ENCODE data around the gene MEIS1. TPM values are rescaled to one million over a fixed set of nuclear protein-coding genes. Genes with fewer than 3 reads are reported as not detected.

Gene MEIS1
- total RNA-seq, 1 donor from 2014 or later, result 250 TPM

- DNase-seq (ENCODE audit: extremely low spot score, unreplicated experiment), result no peak
- no peaks in the 10 kb centered on the region for H3K27me3 Mint-ChIP-seq
- TF ChIP-seq, protein P1, sequence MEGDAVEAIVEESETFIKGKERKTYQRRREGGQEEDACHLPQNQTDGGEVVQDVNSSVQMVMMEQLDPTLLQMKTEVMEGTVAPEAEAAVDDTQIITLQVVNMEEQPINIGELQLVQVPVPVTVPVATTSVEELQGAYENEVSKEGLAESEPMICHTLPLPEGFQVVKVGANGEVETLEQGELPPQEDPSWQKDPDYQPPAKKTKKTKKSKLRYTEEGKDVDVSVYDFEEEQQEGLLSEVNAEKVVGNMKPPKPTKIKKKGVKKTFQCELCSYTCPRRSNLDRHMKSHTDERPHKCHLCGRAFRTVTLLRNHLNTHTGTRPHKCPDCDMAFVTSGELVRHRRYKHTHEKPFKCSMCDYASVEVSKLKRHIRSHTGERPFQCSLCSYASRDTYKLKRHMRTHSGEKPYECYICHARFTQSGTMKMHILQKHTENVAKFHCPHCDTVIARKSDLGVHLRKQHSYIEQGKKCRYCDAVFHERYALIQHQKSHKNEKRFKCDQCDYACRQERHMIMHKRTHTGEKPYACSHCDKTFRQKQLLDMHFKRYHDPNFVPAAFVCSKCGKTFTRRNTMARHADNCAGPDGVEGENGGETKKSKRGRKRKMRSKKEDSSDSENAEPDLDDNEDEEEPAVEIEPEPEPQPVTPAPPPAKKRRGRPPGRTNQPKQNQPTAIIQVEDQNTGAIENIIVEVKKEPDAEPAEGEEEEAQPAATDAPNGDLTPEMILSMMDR (conservative IDR thresholded peaks at IDR 0.05), result no peak
- no peaks in the 10 kb centered on the region for H3K9me3 Mint-ChIP-seq
- H3K4me3 Mint-ChIP-seq, result no peak overlapping the region
- no peak overlapping the region for H3K27ac Mint-ChIP-seq
- H3K36me3 Mint-ChIP-seq, result peaks cover 44% of the 10 kb centered on the region
- H3K4me1 Mint-ChIP-seq (ENCODE audit: unreplicated experiment), result peaks cover 38% of the 10 kb centered on the region
These were observed 88.5 kb downstream of the MEIS1 start for GRCh38 chr2:66523377-66523969.

- H3K4me1 Mint-ChIP-seq (ENCODE audit: unreplicated experiment), result peaks cover 35% of the 10 kb centered on the region
These were observed 89.1 kb downstream of the MEIS1 start for GRCh38 chr2:66523990-66524389.

GRCh38 chr2:66525606-66526005 lies 90.7 kb downstream of the MEIS1 start:
- H3K36me3 Mint-ChIP-seq, result peaks cover 50% of the 10 kb centered on the region
- H3K27ac Mint-ChIP-seq, result peak overlapping the region; percentile 57
- no peak for DNase-seq (ENCODE audit: extremely low spot score, unreplicated experiment)
- TF ChIP-seq, protein P1 (conservative IDR thresholded peaks at IDR 0.05), result no peak
- H3K4me3 Mint-ChIP-seq, result peak overlapping the region; percentile 27
- peaks cover 37% of the 10 kb centered on the region for H3K4me1 Mint-ChIP-seq (ENCODE audit: unreplicated experiment)
- no peaks in the 10 kb centered on the region for H3K27me3 Mint-ChIP-seq
- H3K9me3 Mint-ChIP-seq, result no peaks in the 10 kb centered on the region

More at GRCh38 chr2:66523990-66524389, 89.1 kb downstream of the MEIS1 start:
- H3K27me3 Mint-ChIP-seq, result no peaks in the 10 kb centered on the region
- TF ChIP-seq, protein P1 (conservative IDR thresholded peaks at IDR 0.05), result no peak
- H3K27ac Mint-ChIP-seq, result no peak overlapping the region
- H3K36me3 Mint-ChIP-seq, result peaks cover 46% of the 10 kb centered on the region
- H3K9me3 Mint-ChIP-seq, result no peaks in the 10 kb centered on the region
- H3K4me3 Mint-ChIP-seq, result no peak overlapping the region
- no peak for DNase-seq (ENCODE audit: extremely low spot score, unreplicated experiment)

DNA sequence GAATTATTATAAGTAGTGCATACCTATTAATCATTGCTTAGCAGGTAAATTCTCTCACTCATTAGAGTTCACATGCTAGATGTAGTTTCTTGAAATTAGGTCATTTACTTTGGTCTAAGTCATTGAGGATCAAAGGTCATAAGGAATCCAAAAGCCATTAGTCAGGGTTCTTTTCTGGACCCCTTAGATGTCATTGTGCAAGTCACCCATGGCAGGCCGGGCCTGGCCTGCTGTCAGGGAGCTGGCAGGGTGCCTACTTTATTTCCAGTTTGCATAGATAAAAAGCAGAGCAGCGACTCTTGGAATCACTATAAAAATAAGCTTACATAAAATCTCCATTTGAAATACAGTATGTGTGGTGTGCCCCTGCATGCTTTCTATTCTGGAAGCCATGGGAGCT lies 91.3 kb downstream of the MEIS1 start:
- Mint-ChIP-seq H3K9me3 (no peaks in the 10 kb centered on the region), H3K27ac (peak overlapping the region; percentile 57), H3K36me3 (peaks cover 53% of the 10 kb centered on the region), H3K27me3 (no peaks in the 10 kb centered on the region), H3K4me3 (no peak overlapping the region), H3K4me1 (ENCODE audit: unreplicated experiment) (peaks cover 40% of the 10 kb centered on the region)
- no peak for DNase-seq (ENCODE audit: extremely low spot score, unreplicated experiment)
- TF ChIP-seq, protein P1 (conservative IDR thresholded peaks at IDR 0.05), result no peak

- H3K27me3 Mint-ChIP-seq, result no peaks in the 10 kb centered on the region
- no peaks in the 10 kb centered on the region for H3K9me3 Mint-ChIP-seq
- H3K36me3 Mint-ChIP-seq, result peaks cover 59% of the 10 kb centered on the region
- TF ChIP-seq, protein P1 (conservative IDR thresholded peaks at IDR 0.05), result no peak
- peak overlapping the region; percentile 48 for H3K27ac Mint-ChIP-seq
- DNase-seq (ENCODE audit: extremely low spot score, unreplicated experiment), result no peak
- no peak overlapping the region for H3K4me3 Mint-ChIP-seq
- peaks cover 39% of the 10 kb centered on the region for H3K4me1 Mint-ChIP-seq (ENCODE audit: unreplicated experiment)
These were observed 94.2 kb downstream of the MEIS1 start for GRCh38 chr2:66528974-66529724.
